ENCODE measurements around the gene ELFN2.

ELFN2 gene

DNA sequence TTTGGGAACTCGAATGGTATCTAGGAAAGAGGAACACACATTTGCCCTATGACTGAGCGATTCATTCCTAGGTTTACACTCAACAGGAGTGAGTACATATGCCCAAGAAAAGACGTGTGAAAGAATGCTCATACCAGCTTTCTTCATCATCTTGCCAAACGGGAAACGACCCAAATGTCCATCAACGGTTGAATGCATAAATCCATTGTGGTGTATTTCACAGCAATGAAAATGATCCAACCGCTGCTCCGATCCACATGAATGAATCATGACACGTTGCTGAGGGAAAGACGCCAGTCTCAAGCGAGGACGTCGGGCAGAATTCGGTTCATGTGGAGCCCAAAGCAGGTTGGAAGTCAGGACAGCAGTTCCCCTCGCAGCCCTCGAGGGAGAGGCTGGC lies 73.4 kb downstream of the ELFN2 start:
- Histone ChIP-seq H3K4me3 (ENCODE audit: low read length) (no peak overlapping the region), H3F3A (ENCODE audit: insufficient read depth, low read length) (no peaks in the 10 kb centered on the region), H3K27me3 (replicated peaks; ENCODE audit: insufficient read depth, low read length) (peaks cover 100% of the 10 kb centered on the region), H3K79me2 (ENCODE audit: low read length) (no peaks in the 10 kb centered on the region), H4K20me1 (ENCODE audit: insufficient read depth, low read length) (no peaks in the 10 kb centered on the region), H3K36me3 (replicated peaks; ENCODE audit: insufficient read depth, low read length) (no peaks in the 10 kb centered on the region), H3K4me1 (ENCODE audit: low read length) (no peaks in the 10 kb centered on the region), H3K4me2 (ENCODE audit: low read depth, low read length) (no peak overlapping the region), H3K9me2 (replicated peaks; ENCODE audit: insufficient read depth, low read length) (no peaks in the 10 kb centered on the region), H3K27ac (ENCODE audit: low read length) (no peak overlapping the region), H2AFZ (ENCODE audit: low read length) (no peak overlapping the region), H3K9ac (ENCODE audit: low read length) (no peak overlapping the region), H3K9me3 (replicated peaks; ENCODE audit: insufficient read depth, low read length) (no peaks in the 10 kb centered on the region)
- DNase-seq, result no peak
- TF ChIP-seq, protein P1, sequence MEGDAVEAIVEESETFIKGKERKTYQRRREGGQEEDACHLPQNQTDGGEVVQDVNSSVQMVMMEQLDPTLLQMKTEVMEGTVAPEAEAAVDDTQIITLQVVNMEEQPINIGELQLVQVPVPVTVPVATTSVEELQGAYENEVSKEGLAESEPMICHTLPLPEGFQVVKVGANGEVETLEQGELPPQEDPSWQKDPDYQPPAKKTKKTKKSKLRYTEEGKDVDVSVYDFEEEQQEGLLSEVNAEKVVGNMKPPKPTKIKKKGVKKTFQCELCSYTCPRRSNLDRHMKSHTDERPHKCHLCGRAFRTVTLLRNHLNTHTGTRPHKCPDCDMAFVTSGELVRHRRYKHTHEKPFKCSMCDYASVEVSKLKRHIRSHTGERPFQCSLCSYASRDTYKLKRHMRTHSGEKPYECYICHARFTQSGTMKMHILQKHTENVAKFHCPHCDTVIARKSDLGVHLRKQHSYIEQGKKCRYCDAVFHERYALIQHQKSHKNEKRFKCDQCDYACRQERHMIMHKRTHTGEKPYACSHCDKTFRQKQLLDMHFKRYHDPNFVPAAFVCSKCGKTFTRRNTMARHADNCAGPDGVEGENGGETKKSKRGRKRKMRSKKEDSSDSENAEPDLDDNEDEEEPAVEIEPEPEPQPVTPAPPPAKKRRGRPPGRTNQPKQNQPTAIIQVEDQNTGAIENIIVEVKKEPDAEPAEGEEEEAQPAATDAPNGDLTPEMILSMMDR (IDR thresholded peaks at IDR 0.05; ENCODE audit: low read length), result no peak
- TF ChIP-seq EZH2 (optimal IDR thresholded peaks at IDR 0.05; ENCODE audit: low read depth, low read length), result no peak
- TF ChIP-seq EZH2phosphoT487 (IDR thresholded peaks at IDR 0.05; ENCODE audit: low read length), result no peak

DNA sequence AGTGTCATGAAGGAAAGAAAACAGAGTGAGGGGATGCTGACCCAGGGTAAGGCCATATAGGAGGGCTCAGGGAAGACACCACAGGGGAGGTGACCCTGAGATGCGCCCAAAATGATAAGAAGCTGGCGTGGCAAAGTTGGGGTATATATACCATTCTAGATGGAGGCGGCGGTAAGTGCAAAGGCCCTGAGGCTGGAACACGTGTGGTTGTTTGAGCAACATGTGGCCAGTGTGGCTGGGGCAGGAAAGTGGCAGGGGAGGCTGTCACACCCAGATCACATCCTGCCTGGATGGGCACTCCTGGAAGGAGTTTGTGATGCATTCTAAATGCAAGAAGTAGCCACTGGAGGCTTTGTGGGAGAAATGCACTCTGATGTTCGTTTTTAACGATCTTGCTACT lies 74.8 kb downstream of the ELFN2 start:
- peaks cover 100% of the 10 kb centered on the region for H3K27me3 ChIP-seq (replicated peaks; ENCODE audit: insufficient read depth, low read length)
- no peaks in the 10 kb centered on the region for H3K9me2 ChIP-seq (replicated peaks; ENCODE audit: insufficient read depth, low read length)
- H3K4me2 ChIP-seq (ENCODE audit: low read depth, low read length), result no peak overlapping the region
- no peaks in the 10 kb centered on the region for H3K36me3 ChIP-seq (replicated peaks; ENCODE audit: insufficient read depth, low read length)
- TF ChIP-seq, protein P1 (IDR thresholded peaks at IDR 0.05; ENCODE audit: low read length), result no peak
- no peak for TF ChIP-seq EZH2 (optimal IDR thresholded peaks at IDR 0.05; ENCODE audit: low read depth, low read length)
- no peak for TF ChIP-seq EZH2phosphoT487 (IDR thresholded peaks at IDR 0.05; ENCODE audit: low read length)
- H3K4me1 ChIP-seq (ENCODE audit: low read length), result no peaks in the 10 kb centered on the region
- no peak overlapping the region for H3K27ac ChIP-seq (ENCODE audit: low read length)
- H3K9me3 ChIP-seq (replicated peaks; ENCODE audit: insufficient read depth, low read length), result no peaks in the 10 kb centered on the region
- H3K9ac ChIP-seq (ENCODE audit: low read length), result no peak overlapping the region
- H2AFZ ChIP-seq (ENCODE audit: low read length), result no peak overlapping the region
- no peak overlapping the region for H3K4me3 ChIP-seq (ENCODE audit: low read length)
- H3F3A ChIP-seq (ENCODE audit: insufficient read depth, low read length), result no peaks in the 10 kb centered on the region
- no peak for DNase-seq
- no peaks in the 10 kb centered on the region for H3K79me2 ChIP-seq (ENCODE audit: low read length)
- no peaks in the 10 kb centered on the region for H4K20me1 ChIP-seq (ENCODE audit: insufficient read depth, low read length)

DNA sequence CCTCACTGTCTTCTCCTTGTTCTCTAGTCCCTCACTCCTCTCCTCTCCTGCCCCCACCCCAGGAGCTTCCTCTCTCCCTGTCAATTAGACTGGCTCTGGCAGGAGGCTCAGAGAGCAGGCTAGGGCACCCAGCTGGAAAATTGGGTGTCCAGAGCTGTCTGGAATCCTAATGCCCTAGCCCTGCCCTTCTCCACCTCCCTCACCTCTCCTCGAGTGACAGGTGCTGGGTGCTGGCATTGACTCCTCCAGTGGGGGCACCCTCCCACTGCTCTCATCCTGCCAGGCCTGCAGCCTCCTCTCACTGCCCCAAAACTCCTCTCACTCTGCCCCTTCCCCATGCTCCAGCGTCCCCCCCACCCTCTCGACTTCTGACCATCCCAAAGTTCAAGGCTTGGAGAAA lies 76.0 kb downstream of the ELFN2 start:
- Histone ChIP-seq H3K4me3 (ENCODE audit: low read length) (no peak overlapping the region), H3K36me3 (replicated peaks; ENCODE audit: insufficient read depth, low read length) (no peaks in the 10 kb centered on the region), H4K20me1 (ENCODE audit: insufficient read depth, low read length) (no peaks in the 10 kb centered on the region), H3K79me2 (ENCODE audit: low read length) (no peaks in the 10 kb centered on the region), H3F3A (ENCODE audit: insufficient read depth, low read length) (no peaks in the 10 kb centered on the region), H3K9ac (ENCODE audit: low read length) (no peak overlapping the region), H2AFZ (ENCODE audit: low read length) (no peak overlapping the region), H3K9me3 (replicated peaks; ENCODE audit: insufficient read depth, low read length) (no peaks in the 10 kb centered on the region), H3K27me3 (replicated peaks; ENCODE audit: insufficient read depth, low read length) (peaks cover 97% of the 10 kb centered on the region), H3K9me2 (replicated peaks; ENCODE audit: insufficient read depth, low read length) (no peaks in the 10 kb centered on the region), H3K4me1 (ENCODE audit: low read length) (no peaks in the 10 kb centered on the region), H3K27ac (ENCODE audit: low read length) (no peak overlapping the region), H3K4me2 (ENCODE audit: low read depth, low read length) (no peak overlapping the region)
- no peak for DNase-seq
- no peak for TF ChIP-seq EZH2 (optimal IDR thresholded peaks at IDR 0.05; ENCODE audit: low read depth, low read length)
- TF ChIP-seq, protein P1 (IDR thresholded peaks at IDR 0.05; ENCODE audit: low read length), result no peak
- TF ChIP-seq EZH2phosphoT487 (IDR thresholded peaks at IDR 0.05; ENCODE audit: low read length), result no peak

Data from MM.1S (cell line).